ENCODE results near the gene GABARAP. TPM values are rescaled to one million over a fixed set of nuclear protein-coding genes. Genes with fewer than 3 reads are reported as not detected.

GABARAP gene
- polyA plus RNA-seq, 1 of the 3 experiments (the other 2 are of a cell fraction), result 585 TPM

- no peak overlapping the region for H3K9ac ChIP-seq
- H3K36me3 ChIP-seq (replicated peaks in 1 of 2; ENCODE audit: control insufficient read depth in 1 of 2, insufficient read depth in 2 of 2, low read length in 1 of 2), result peaks cover 0 to 16% of the 10 kb centered on the region in 2 experiments
- peak overlapping the region; percentile 88 for H2AFZ ChIP-seq (ENCODE audit: low read depth)
- H3K27me3 ChIP-seq (ENCODE audit: insufficient read depth), result no peaks in the 10 kb centered on the region
- no peak overlapping the region for H3K27ac ChIP-seq (ENCODE audit: low read depth in 2 of 2, low read length in 1 of 2)
- POLR2A ChIA-PET, result interaction anchor here (0.6 kb wide), 1 partner anchor 199 kb away, joined by 4 read pairs; no protein-coding TSS in a partner anchor
- CTCF ChIA-PET, result interaction anchor here (0.8 to 2.7 kb wide), 3 partner anchors 17 to 219 kb away, joined by 3 to 16 read pairs (median 3); partner anchors contain the start of gene SLC16A11
- DNase-seq, result peak; percentile 43
- 36% methylated on average over 23 of the region's 26 CpGs for WGBS (ENCODE audit: low lambda C conversion rate)
- no peak for TF ChIP-seq MXI1 (IDR thresholded peaks at IDR 0.05; ENCODE audit: low read depth, low read length)
- no peak for TF ChIP-seq USF2 (IDR thresholded peaks at IDR 0.05; ENCODE audit: borderline replicate concordance, low read depth, low read length)
- TF ChIP-seq SIN3A (IDR thresholded peaks at IDR 0.05; ENCODE audit: borderline replicate concordance, low read depth, low read length), result no peak
- no peak for TF ChIP-seq FOSL2 (IDR thresholded peaks at IDR 0.05; ENCODE audit: borderline replicate concordance, low read depth)
- TF ChIP-seq, protein P1, sequence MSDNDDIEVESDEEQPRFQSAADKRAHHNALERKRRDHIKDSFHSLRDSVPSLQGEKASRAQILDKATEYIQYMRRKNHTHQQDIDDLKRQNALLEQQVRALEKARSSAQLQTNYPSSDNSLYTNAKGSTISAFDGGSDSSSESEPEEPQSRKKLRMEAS (IDR thresholded peaks at IDR 0.05; ENCODE audit: low read depth), result no peak
- TF ChIP-seq JUND (IDR thresholded peaks at IDR 0.05), result no peak
- no peak for TF ChIP-seq CTCF (IDR thresholded peaks at IDR 0.05)
- TF ChIP-seq RAD21 (IDR thresholded peaks at IDR 0.05; ENCODE audit: low read length), result no peak
- H3F3A ChIP-seq (replicated peaks; ENCODE audit: insufficient read depth), result peaks cover 31% of the 10 kb centered on the region
- H4K20me1 ChIP-seq (ENCODE audit: insufficient read depth), result no peaks in the 10 kb centered on the region
- H3K4me1 ChIP-seq (ENCODE audit: control insufficient read depth in 1 of 2, insufficient read depth in 2 of 2, low read depth in 1 of 2, low read length in 1 of 2), result peaks cover 0 to 6% of the 10 kb centered on the region in 2 experiments; a peak in 2 of 4 replicates
- H3K9me3 ChIP-seq, result no peaks in the 10 kb centered on the region
- no peaks in the 10 kb centered on the region for H3K9me2 ChIP-seq
- no peak overlapping the region for H3K4me3 ChIP-seq (ENCODE audit: low read depth in 2 of 2, low read length in 1 of 2)
- H3K4me2 ChIP-seq, result no peak overlapping the region
- H3K79me2 ChIP-seq (ENCODE audit: insufficient read depth), result no peaks in the 10 kb centered on the region
Measured at GRCh38 chr17:7262935-7263800, 20.9 kb upstream of the GABARAP start.

- POLR2A ChIA-PET, result no interaction called here
- TF ChIP-seq RFX5 (IDR thresholded peaks at IDR 0.05; ENCODE audit: low read length) (no peak), RXRA (IDR thresholded peaks at IDR 0.05; ENCODE audit: borderline replicate concordance, low read depth) (no peak), CHD2 (IDR thresholded peaks at IDR 0.05; ENCODE audit: low read length, partially characterized antibody) (no peak), EZH2phosphoT487 (IDR thresholded peaks at IDR 0.05; ENCODE audit: borderline replicate concordance, low read depth) (no peak), TCF12 (IDR thresholded peaks at IDR 0.05) (no peak), SIN3A (IDR thresholded peaks at IDR 0.05; ENCODE audit: borderline replicate concordance, low read depth, low read length) (no peak), USF1 (IDR thresholded peaks at IDR 0.05; ENCODE audit: borderline replicate concordance, low read depth) (no peak), USF2 (IDR thresholded peaks at IDR 0.05; ENCODE audit: borderline replicate concordance, low read depth, low read length) (no peak), TAF1 (IDR thresholded peaks at IDR 0.05; ENCODE audit: borderline replicate concordance, low read depth, low read length) (no peak), FOXJ3 (CRISPR knock-in tag; IDR thresholded peaks at IDR 0.05) (no peak)
- TF ChIP-seq, protein P2, sequence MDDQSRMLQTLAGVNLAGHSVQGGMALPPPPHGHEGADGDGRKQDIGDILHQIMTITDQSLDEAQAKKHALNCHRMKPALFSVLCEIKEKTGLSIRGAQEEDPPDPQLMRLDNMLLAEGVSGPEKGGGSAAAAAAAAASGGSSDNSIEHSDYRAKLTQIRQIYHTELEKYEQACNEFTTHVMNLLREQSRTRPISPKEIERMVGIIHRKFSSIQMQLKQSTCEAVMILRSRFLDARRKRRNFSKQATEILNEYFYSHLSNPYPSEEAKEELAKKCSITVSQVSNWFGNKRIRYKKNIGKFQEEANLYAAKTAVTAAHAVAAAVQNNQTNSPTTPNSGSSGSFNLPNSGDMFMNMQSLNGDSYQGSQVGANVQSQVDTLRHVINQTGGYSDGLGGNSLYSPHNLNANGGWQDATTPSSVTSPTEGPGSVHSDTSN (IDR thresholded peaks at IDR 0.05), result no peak
- TF ChIP-seq, protein P1 (IDR thresholded peaks at IDR 0.05; ENCODE audit: low read depth), result no peak
Measured at GRCh38 chr17:7262192-7262934, 20.1 kb upstream of the GABARAP start, which contains the start of gene CLDN7. CLDN7 (minus strand) TSS chr17:7262478; CDS start chr17:7262043, 435 bp downstream.

More at GRCh38 chr17:7262192-7262934, 20.1 kb upstream of the GABARAP start, which contains the start of gene CLDN7:
- Histone ChIP-seq H3K4me1 (ENCODE audit: control insufficient read depth in 1 of 2, insufficient read depth in 2 of 2, low read depth in 1 of 2, low read length in 1 of 2) (peaks cover 0 to 6% of the 10 kb centered on the region in 2 experiments; a peak in 2 of 4 replicates), H3K36me3 (replicated peaks in 1 of 2; ENCODE audit: control insufficient read depth in 1 of 2, insufficient read depth in 2 of 2, low read length in 1 of 2) (peaks cover 0 to 16% of the 10 kb centered on the region in 2 experiments), H2AFZ (ENCODE audit: low read depth) (peak within 1 kb of the TSS; percentile 88), H3K27me3 (ENCODE audit: insufficient read depth) (no peaks in the 10 kb centered on the region), H3K9me3 (no peaks in the 10 kb centered on the region), H3K9ac (no peak within 1 kb of the TSS), H3K4me3 (ENCODE audit: low read depth in 2 of 2, low read length in 1 of 2) (peak within 1 kb of the TSS in 1 of 2 experiments; percentile 7; a peak in 1 of 4 replicates), H4K20me1 (ENCODE audit: insufficient read depth) (no peaks in the 10 kb centered on the region), H3K4me2 (no peak within 1 kb of the TSS), H3K9me2 (no peaks in the 10 kb centered on the region), H3K79me2 (ENCODE audit: insufficient read depth) (no peaks in the 10 kb centered on the region), H3F3A (replicated peaks; ENCODE audit: insufficient read depth) (peaks cover 38% of the 10 kb centered on the region), H3K27ac (ENCODE audit: low read depth in 2 of 2, low read length in 1 of 2) (no peak within 1 kb of the TSS)
- 64% methylated on average over 58 of the region's 64 CpGs for WGBS (ENCODE audit: low lambda C conversion rate)
- CTCF ChIA-PET, result interaction anchor here (1.0 to 1.4 kb wide), 2 partner anchors 18 to 34 kb away, joined by 3 to 8 read pairs; no protein-coding TSS in a partner anchor
- DNase-seq, result peak; percentile 42
